GM19238 (cell line): ENCODE data around the gene KCNQ1.

Experiments used
- DNase-seq: peaks from one replicate; pipeline ENCODE4 v3.0.0; 2011; ENCODE audit warnings: low spot score; ENCODE audit not compliant: insufficient read length

The KCNQ1 gene

DNA sequence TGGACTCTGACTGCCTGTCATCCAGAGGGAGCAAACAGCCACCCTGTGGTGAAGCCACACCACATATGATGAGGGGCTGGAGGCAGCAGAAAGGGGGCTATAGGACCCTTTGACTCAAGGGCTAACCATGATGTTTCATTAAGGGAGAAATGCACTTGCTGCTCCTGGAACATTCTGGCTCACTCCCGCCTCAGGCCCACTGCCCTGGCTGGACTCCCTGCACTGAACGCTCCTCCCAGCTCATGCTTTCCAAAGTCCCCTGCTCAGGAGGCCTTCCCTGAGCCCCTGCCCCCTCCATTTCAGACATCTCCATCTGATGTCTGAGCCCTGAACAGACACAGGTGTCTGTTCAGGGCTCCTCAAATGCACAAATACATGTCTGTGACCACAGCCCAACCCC, 371.7 kb downstream of the KCNQ1 start:
- DNase-seq, result no peak

GRCh38 chr11:2816941-2817421, 372.2 kb downstream of the KCNQ1 start:
- DNase-seq, result no peak

GRCh38 chr11:2817431-2817830, 372.6 kb downstream of the KCNQ1 start:
- DNase-seq, result no peak

GRCh38 chr11:2818021-2818420, 373.2 kb downstream of the KCNQ1 start:
- no peak for DNase-seq

GRCh38 chr11:2818503-2818902, 373.7 kb downstream of the KCNQ1 start:
- no peak for DNase-seq

- DNase-seq, result no peak
These were observed 374.5 kb downstream of the KCNQ1 start for GRCh38 chr11:2819316-2819715.

- DNase-seq, result no peak
These were observed 376.2 kb downstream of the KCNQ1 start for GRCh38 chr11:2820976-2821375.

- DNase-seq, result no peak
These were observed 377.1 kb downstream of the KCNQ1 start for GRCh38 chr11:2821891-2822290.

- DNase-seq, result no peak
These were observed 380.0 kb downstream of the KCNQ1 start for GRCh38 chr11:2824851-2825250.

DNA sequence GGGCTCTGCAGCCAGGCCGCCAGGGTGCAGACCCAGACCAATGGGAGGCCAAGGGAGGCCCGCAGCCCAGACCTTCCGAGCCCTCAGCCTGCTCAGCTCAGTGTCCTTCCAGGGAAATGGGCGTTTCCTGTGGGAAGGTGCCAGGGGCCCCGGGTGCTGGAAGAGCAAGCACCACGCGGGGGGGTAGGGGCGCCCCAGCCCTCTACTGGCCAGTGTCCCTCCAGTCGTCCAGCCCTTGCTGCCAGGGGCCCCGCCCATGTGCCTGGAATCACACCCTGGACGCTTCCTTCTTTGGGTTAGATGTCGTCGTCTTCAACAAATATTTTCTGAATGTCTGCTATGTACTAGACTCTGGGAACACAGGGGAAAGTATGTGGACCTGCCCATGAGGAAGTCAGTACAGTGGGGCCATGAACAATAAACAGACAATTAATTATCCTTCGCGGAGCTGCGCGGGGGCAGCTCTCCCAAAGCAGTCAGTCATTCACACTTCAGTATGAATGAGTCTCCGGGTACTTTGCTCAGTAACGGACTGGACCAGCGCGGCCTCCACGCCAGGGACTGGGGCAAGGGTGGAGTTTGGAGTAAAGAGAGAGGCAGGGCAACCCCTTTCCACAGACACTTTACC, 380.6 kb downstream of the KCNQ1 start:
- no peak for DNase-seq

GRCh38 chr11:2825889-2826678, 381.3 kb downstream of the KCNQ1 start:
- no peak for DNase-seq

DNA sequence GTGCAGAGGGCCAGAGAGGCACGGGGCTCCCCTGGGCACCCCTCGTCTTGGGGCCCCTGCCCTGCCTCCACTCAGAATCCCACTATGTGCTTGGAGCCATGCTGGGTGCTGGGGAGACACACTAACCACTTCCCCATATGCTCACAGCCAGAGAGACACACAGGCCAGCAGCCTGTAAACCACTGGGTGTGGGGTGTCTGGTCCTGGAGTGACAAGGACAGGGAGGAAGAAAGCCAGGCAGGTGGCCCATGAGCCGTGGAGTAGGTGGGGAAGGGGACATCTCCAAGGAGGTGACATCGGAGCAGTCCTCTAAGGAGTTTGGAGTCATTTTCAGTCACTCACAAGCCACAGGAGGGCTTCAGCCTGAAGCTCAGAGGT, 381.9 kb downstream of the KCNQ1 start:
- no peak for DNase-seq

- no peak for DNase-seq
These were observed 382.4 kb downstream of the KCNQ1 start for GRCh38 chr11:2827256-2827655.

DNA sequence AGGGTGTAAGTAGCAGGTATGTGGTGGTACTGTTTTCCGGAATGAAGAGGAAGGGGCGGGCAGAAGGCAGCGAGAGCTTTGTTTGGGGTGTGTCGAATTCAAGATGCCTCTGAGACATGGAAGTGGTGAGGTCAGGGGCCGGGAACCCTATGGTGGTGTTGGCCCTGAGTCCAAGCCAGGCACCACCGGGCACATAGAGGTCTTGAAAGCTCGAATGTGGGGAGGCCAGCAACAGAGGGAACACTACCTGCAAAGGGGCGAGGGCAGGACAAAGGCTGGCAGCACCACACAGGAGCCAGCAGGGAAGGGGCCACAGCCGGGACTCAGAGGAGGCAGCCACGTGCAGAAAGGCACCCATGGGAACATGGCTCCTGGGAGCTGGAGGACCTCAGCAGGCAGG, 383.0 kb downstream of the KCNQ1 start:
- no peak for DNase-seq

GRCh38 chr11:2828585-2829330, 383.9 kb downstream of the KCNQ1 start:
- DNase-seq, result no peak

DNA sequence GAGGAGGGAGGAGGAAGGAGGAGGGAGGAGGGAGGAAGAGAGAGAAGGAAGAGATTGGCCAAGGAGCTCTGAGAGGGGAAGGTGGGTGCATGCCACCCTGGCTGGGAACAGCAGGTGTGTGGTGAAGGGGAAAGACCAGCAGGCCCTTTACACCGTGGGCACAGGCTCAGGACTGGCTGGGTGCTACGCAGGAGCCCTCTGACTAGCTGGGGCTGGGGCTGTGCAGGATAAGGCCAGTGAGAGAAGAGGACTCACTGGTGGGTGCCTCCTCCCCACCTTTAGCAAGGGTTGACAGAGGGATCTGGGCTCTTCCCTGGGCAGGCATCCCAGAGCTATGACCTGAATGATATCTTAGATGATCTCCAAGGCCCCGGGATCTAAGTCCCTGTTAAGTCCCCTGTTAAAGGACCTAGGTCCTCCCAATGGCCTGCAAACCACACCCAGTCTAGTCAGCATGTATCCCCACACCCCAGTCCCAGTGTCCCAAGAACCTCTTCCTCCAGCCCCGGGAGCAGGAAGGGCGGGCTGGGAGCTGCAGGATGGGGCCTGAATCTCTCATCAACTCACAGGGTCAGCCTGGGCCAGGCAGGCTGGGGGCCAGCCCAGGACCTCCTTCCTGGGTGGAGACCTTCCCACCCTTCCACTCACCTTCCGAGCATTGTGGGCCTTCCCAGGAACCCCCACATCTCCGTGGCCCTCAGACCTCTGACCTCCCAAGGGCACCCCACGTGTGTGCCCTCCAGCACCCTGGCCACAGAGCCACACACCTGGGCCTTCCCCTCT, 385.4 kb downstream of the KCNQ1 start:
- no peak for DNase-seq

DNA sequence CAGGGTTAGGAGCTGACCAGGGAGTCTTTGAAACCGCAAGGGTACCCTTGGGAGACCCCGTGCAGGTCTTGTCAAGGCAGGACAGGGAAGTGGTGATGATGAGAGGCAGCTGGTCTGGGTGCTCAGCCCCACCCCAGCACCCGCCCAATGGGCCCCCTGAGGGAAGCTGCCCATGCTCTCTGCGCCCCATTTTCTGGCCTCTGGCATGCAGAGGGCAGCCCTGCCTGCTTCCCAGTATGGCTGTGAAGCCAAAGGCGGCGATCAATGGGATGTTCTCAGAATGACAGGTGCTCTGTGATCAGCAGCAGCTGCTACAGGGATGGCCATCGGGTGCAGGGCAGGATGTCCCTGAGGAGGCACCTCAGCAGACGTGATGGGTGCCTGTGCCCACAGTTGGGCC, 386.1 kb downstream of the KCNQ1 start:
- no peak for DNase-seq

GRCh38 chr11:2831781-2832532, 387.1 kb downstream of the KCNQ1 start:
- DNase-seq, result no peak

- DNase-seq, result no peak
These were observed 387.8 kb downstream of the KCNQ1 start for GRCh38 chr11:2832533-2833020.

- no peak for DNase-seq
These were observed 388.4 kb downstream of the KCNQ1 start for GRCh38 chr11:2833051-2833715.
